COR-L47 (cell line): ENCODE data around the gene KCNQ2.

Experiments used
- DNase-seq: peaks from one replicate; lab custom pipeline; 2025; lab: John Stamatoyannopoulos, UW

KCNQ2 gene

DNA sequence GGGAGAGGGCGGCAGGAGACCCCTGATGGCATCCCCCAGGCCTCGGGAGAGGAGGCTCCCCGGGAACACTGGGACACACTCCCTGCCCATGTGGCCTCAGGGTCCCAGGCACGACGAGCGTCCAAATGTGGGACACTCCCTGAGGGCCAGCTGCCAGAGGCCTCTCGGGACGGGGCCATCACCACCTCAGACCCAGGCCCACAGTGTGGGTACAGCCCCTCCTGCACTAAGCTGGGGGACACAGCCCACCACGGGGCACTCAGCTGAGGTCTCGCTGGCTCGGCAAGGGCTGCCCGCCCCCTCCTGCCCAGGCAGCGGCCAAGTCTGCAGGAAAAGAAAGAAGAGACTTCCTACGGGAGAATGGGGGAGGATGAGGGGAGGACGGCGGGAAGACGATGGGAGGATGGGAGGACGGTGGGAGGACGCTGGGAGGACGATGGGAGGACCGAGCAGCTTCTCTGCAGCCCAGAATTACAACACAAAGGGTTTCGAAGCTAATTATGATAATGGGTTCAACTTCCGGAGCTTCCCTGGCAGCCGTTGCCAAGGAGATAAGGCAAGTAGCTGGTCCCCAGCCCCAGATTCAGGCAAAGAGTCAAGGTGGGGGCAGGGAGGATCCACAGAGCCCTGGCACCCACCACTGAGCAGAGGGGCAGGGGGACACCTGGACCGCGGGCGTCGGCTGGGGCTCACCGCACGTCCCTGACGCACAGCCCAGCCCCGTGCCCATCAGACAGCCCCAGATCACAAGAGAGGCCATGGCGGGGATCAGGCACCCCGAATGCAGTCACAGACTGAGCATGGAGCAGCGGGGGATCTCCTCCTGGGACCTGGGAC lies 17.5 kb downstream of the KCNQ2 start:
- DNase-seq: peak; percentile 94

GRCh38 chr20:63452821-63453523 lies 19.5 kb downstream of the KCNQ2 start:
- DNase-seq: no peak

- no peak for DNase-seq
Measured at GRCh38 chr20:63452341-63452740, 20.1 kb downstream of the KCNQ2 start.

- no peak for DNase-seq
Measured at GRCh38 chr20:63451821-63452220, 20.6 kb downstream of the KCNQ2 start.

DNA sequence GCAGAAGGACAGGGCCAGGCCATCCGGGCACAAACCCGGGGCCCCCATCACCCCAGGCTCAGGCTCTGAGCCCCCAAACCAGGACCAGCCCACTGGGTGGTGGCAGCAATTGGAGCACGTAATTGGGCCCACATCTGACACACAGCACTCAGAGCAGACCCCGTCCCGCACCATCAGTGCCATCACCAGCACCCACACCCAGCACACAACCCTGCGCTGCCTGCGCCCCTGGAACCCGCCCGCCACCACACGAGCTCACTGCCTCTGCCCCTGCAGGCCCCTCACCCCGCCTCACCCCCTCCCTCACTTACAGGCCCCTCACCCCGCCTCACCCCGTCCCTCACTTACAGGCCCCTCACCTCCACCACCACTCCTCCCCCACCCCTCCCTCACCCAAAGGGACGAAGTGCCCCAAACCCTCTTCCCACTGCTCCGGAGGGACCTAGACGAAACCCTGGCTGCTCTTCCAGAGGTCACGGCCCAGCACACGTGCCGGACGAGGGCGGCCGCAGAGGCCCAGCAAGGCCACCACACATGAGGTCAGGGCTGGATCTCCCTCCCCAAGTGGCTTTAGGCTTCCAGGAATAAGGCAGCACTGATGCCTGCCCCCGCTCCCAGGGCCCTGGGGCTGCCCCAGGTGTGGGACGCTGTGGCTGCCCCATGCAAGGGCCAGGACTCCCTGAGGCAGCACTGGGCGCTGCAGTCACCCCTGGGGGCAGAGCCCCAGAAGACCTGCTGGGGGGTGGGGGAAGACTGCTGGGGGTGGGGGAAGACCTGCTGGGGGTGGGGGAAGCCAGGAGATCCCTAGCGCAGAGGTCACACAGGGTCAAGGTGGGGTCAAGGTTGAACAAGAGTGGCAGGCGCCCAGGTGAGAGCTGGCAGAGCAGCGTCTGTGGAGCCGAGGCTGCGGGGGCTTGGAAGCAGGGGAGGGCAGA lies 22.4 kb downstream of the KCNQ2 start:
- DNase-seq: no peak

DNA sequence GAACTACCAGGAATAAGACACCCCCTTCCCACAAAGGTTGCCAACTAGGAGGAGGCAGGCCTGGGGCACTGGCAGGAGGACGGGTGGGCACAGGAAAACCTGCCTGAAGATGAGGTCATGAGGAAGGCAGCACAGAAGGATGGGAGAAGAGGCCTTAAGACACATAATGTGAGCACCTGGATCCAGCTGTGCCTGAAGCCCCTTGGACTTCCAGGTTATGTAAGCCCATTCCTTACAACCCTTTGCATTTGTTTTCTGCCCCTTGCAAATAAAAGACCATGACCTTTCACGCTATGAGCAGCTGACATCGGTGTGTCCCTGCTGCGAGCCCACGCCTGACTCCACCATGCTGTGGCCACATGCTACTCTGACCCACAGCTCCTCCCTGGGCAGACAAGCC lies 23.4 kb downstream of the KCNQ2 start:
- no peak for DNase-seq

GRCh38 chr20:63448031-63448430 lies 24.4 kb downstream of the KCNQ2 start:
- no peak for DNase-seq

DNA sequence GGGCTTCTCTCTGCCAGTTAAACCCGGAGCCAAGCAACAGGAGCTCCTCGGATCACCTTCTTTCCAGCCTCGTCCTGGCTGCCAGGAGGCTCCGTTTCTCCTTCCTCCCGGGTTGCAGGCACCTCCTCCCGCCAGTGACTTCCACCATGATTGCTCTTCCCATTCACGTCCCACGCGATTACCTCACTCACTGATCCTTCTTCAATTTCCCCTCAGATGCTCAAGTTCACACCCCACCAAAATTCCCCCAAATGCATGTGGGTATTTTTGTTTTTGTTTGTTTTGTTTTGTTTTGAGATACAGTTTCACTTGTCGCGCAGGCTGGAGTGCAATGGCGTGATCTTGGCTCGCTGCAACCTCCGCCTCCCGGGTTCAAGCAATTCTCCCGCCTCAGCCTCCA lies 25.1 kb downstream of the KCNQ2 start:
- DNase-seq: no peak

DNA sequence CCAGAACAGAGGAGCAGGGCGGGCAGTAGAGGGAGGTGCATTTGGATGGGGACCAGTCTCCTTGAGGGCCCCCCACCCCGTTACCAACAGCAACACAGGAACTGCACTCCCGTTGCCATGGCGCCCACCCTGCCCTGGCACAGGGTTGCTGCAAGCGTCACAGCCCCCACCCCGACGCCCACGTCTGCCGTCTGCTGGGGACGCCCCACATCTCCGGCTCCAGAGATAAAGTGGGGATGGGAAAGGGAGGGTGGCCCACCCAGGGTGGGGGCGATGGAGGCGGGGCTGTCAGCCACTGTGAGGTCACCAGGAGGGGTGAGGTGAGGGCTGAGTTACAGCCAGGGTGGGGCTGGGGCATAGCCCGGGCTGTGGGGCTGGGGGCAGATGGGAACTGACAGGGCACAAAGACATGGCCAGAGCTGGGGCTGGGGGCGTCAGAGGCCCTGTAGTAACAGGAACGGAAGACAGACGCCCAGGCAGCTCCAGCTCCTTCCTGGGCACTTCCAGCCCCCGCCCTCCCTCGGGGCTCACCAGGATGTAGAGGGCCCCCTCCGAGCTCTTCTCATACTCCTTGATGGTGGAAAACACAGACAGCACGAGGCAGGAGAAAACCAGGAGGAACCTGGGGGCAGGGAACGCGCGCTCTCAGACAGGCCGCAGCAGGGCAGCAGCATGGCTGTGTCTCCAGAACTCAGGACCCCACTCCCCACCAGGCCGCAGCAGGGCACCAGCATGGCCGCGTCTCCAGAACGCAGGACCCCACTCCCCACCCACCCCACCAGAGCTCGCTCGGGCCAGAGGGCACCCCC lies 26.0 kb downstream of the KCNQ2 start:
- no peak for DNase-seq

DNA sequence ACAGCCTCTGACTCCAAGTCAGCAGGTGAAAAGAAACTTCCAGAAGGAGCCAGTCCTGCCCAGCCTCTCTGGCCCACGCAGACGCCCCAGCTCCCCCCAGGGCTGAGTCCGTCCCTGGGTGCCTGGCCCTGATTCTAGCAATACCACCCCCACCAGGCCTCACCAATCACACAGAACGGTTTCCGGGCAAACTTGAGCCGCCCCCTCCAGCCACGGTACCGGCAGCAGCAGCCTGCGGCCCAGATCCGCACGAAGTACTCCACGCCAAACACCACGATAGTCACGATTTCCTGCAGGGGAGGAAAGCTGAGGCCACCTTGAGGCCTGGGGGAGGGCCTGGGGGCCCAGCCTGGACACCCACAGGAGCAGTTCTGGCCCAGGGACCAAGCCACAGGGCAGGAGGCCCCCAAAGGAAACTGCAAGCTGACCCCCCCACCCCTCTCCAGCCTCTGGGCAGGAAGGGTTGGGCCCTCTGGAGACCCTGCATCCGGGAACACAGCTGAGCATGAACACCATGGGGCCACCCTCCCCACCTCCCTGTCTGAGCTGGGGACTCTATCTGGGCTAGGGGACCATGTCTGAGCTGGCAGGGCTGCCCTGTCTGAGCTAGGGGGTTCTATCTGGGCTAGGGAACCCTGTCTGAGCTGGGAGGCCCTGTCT lies 27.2 kb downstream of the KCNQ2 start:
- no peak for DNase-seq

DNA sequence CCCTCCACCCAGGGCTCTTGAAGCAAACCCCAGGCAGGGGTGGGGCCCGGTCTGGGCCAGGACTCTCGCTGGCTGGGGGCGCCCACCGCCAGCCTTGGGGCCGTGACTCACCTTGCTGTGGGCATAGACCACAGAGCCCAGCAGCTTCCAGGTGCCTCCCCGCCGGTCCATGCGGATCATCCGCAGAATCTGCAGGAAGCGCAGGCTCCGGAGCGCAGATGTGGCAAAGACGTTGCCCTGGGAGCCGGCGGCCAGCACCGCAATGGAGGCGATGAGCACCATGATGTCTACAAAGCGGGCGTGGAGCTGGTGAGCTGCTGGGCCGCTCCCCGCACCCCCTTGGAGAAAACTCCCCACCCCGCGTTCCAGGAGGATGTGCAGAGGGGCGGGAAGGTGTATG lies 27.9 kb downstream of the KCNQ2 start:
- DNase-seq: no peak

- no peak for DNase-seq
Measured at GRCh38 chr20:63443606-63444395, 28.7 kb downstream of the KCNQ2 start.

DNA sequence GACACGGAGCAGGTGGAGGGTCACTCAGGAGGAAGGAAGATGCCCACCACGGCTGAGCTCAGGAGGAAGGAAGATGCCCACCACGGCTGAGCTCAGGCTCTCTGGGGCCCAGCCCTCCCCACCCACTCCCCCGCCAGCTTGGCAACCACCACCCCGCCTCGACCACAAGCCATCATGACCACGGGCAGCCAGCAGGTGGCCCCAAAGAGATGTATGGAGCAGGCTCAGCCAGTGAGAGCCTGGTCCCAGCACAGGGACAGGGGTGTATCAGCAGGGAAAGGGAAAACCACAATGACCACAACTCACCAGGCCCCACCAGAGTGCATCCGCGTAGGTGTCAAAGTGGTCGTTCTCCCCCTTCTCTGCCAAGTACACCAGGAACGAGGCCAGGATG lies 30.4 kb downstream of the KCNQ2 start:
- peak; percentile 56 for DNase-seq

DNA sequence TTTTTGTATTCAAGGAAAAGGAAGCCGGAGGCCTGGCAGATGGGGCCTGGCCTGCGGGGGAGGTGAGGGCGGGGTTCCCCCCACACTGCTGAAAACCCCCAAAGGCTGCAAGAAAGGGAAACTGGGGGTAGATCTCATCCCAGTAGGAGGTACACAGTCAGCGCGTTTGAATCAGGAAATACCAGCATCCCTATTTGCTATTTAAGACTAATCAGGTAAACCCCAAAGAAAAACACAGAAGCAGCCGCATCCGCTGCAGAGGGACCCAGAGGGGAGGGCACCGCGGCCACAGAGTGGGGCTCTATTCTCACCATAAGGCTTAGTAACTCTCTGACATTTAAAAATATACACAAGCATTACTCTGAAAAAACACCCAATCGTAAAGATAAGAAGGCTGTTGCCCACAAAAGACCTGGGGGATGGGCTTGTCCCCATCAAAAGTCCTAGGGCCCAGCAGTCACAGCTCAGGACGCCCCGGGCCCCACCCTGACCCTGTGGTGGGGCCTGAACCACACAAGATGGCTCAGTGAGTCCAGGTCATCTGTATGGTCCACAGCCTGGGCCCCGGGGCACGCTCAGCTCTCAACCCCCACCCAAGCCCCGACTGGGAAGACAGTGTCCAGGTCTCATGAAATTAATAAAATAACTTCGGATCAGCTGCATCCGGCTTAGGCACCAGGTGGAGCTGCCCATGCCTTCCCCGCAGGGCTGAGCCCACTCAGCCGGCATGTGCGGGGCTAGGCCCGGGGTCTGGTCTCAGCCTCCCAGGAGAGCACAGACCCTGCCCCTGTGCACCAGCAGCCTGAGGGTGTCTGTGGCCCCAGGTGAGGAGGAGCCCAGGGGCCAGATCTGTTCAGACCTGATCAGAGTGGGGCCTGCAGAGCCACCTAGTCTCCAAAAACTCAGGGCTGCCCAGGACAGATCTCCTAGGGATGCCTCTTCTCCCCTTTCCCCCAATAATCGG lies 31.0 kb downstream of the KCNQ2 start:
- DNase-seq: no peak

GRCh38 chr20:63440366-63440955 lies 32.0 kb downstream of the KCNQ2 start:
- DNase-seq: no peak

GRCh38 chr20:63439866-63440265 lies 32.6 kb downstream of the KCNQ2 start:
- no peak for DNase-seq

DNA sequence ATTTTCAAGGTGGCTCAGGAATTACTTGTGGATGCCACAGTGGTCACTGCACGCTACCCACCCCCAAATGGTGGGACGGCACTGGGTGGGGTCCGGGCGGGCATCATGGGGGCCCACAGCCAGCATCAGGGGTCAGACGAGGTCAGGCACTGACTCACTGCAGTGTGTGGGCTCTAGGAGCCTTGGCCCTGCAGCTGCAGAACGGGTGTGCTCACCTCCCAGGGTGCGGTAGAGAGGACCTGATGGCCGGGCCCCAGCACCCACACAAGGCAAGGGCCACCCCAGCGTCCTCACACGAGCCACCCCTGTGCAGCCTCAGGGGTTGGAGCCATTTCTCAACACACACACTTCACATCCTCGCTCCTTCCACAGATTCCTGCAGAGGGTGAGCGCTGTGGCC lies 34.3 kb downstream of the KCNQ2 start:
- no peak for DNase-seq

DNA sequence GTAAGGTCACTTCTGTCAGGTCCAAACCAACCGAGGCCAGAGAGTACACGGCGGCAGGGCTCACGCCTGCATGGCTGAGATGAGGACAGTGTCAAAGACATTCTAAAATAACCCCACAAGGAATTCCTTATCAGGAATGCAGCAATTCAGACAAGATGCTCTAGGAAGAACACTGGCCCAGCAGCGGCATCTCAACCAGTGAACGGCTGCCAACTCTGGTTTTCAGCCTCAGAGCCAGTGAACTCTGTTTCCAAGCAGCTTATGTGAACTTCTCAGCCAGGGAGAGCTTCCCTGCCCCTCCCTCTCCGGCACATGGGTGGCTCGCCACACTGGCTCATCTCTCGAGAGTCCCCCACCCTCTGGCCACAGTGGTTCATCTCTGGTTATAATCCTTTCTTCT lies 36.9 kb downstream of the KCNQ2 start:
- no peak for DNase-seq
